ENCODE data around the gene MCM8. TPM values are rescaled to one million over a fixed set of nuclear protein-coding genes. Genes with fewer than 3 reads are reported as not detected.

The MCM8 gene
- polyA plus RNA-seq, 4 donors: 1.6 to 12.2 (median 4.2) TPM

DNA sequence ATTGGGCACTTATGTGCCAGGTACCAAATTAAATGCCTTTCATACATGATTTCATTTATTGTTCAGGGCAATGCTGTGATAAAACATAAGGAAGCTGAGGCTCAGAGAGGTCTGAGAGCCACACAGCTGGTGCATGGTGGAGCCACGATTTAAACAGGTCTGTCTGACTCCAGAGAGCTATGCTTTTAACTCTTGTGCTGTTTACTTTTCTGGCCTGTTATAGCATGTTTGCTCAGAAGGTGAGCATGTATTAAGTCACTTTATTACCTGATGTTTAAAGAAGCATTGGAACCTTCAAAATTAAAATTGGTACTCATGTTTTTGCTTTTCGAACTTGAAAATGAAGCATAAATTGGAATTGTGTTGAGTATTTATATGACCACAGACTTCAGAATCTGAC lies 26.8 kb downstream of the MCM8 start:
- Histone ChIP-seq H3K9me3 (ENCODE audit: control insufficient read depth in 2 of 2, insufficient read depth in 1 of 2, low read depth in 1 of 2, low read length in 1 of 2) (no peaks in the 10 kb centered on the region), H3K36me3 (ENCODE audit: control insufficient read depth in 3 of 3, insufficient read depth in 2 of 3, low read depth in 1 of 3, low read length in 3 of 3) (peaks cover 3 to 18% (median 3%) of the 10 kb centered on the region in 3 donors), H3K4me3 (ENCODE audit: low read depth in 1 of 3, low read length in 3 of 3) (no peak overlapping the region), H3K27ac (ENCODE audit: low read depth in 1 of 3, low read length in 2 of 3) (no peak overlapping the region), H3K4me1 (ENCODE audit: control insufficient read depth in 3 of 3, insufficient read depth in 2 of 3, low read depth in 1 of 3, low read length in 2 of 3) (peaks cover 0 to 40% (median 2%) of the 10 kb centered on the region in 3 donors), H3K27me3 (ENCODE audit: control insufficient read depth in 3 of 3, insufficient read depth in 3 of 3, low read length in 3 of 3) (no peaks in the 10 kb centered on the region)
- WGBS, 3 donors: 81 to 87% (median 86%) methylated on average over 2 of the region's 2 CpGs
- no peak for DNase-seq
- FAIRE-seq: no peak

DNA sequence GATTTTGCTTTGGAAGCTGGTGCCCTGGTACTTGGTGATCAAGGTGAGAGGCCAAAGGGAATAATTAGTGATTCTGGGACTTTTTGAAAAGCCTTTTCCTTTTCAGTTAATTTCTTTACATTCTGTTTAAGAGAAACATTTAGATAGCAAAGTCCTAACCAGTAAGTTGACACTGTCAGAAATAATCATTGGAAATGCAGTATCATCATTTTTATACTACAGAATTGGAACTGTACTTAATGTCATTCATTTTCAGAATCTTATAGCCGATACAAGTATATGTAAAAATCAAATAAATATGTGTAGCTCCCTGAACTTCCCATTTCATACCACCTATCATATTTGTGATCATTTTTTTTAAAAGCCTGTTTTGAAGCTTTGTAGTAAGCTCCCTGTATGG lies 27.5 kb downstream of the MCM8 start:
- 98 to 100% (median 98%) methylated on average over 1 of the region's 1 CpG for WGBS, 3 donors
- DNase-seq: no peak
- Histone ChIP-seq H3K4me1 (ENCODE audit: control insufficient read depth in 3 of 3, insufficient read depth in 2 of 3, low read depth in 1 of 3, low read length in 2 of 3) (peaks cover 0 to 33% (median 2%) of the 10 kb centered on the region in 3 donors), H3K4me3 (ENCODE audit: low read depth in 1 of 3, low read length in 3 of 3) (no peak overlapping the region), H3K27ac (ENCODE audit: low read depth in 1 of 3, low read length in 2 of 3) (no peak overlapping the region), H3K36me3 (ENCODE audit: control insufficient read depth in 3 of 3, insufficient read depth in 2 of 3, low read depth in 1 of 3, low read length in 3 of 3) (peaks cover 3 to 18% (median 3%) of the 10 kb centered on the region in 3 donors), H3K9me3 (ENCODE audit: control insufficient read depth in 2 of 2, insufficient read depth in 1 of 2, low read depth in 1 of 2, low read length in 1 of 2) (no peaks in the 10 kb centered on the region), H3K27me3 (ENCODE audit: control insufficient read depth in 3 of 3, insufficient read depth in 3 of 3, low read length in 3 of 3) (no peaks in the 10 kb centered on the region)
- no peak for FAIRE-seq

DNA sequence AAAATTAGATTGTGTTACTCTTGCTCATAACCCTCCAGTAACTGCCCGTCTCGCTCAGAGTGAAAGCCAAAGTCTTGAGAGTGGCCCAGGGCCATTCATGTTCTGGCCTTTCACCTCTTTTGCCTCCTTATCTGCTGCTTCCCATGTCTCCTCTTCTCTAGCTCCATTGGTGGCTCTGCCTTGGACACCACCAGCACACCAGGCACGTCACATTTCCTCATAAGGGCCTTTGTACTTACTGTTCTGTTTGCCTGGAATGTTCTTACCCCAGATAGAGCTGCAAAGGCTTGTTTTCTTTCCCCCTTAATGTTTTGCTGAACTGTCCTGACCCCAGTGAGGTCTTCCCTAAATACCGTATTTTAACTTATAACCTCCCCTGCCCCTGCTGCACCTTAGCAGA lies 29.3 kb downstream of the MCM8 start:
- H3K27me3 ChIP-seq (ENCODE audit: control insufficient read depth in 3 of 3, insufficient read depth in 3 of 3, low read length in 3 of 3): no peaks in the 10 kb centered on the region

DNA sequence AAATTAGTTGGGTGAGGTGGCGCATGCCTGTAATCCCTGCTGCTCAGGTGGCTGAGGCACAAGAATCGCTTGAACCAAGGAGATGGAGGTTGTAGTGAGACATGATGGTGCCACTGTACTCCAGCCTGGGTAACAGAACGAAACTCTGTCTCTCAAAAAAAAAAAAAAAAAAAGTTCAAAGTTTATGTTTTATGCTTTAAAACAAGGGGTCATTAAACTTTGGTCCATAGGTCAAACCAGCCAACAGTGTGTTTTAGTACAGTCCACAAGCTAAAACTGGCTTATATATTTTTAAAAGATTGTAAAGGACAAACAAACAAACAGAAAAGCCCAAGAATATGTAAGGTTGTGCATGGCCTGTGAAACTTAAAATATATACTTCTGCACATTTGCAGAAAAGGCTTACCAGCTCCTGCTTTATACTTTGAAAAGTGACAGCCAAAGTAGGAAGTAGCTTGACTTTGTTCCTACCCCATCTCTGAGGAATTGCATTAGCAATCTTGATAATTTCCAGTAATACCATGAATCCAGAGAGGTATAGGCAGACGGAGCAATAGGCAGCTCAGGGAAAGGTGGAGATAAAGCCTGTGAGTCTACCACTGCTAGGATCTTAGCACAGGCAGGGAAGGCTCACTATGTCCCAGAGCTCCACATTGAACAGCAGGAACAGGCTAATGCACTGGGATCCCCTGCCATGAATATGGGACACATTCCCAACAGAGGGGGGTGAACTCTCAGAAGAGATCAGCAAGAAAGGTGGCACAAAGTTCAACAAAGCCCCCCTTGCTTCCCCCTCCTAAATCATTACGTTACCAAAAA lies 30.5 kb downstream of the MCM8 start:
- 49 to 67% (median 63%) methylated on average over 5 of the region's 5 CpGs for WGBS, 3 donors

More for the DNA sequence above, 29.3 kb downstream of the MCM8 start:
- peaks cover 0 to 22% (median 2%) of the 10 kb centered on the region in 3 donors for H3K4me1 ChIP-seq (ENCODE audit: control insufficient read depth in 3 of 3, insufficient read depth in 2 of 3, low read depth in 1 of 3, low read length in 2 of 3)
- peaks cover 3 to 15% (median 3%) of the 10 kb centered on the region in 3 donors for H3K36me3 ChIP-seq (ENCODE audit: control insufficient read depth in 3 of 3, insufficient read depth in 2 of 3, low read depth in 1 of 3, low read length in 3 of 3)
- DNase-seq (peak; percentile 17 to 57), FAIRE-seq (no peak)
- WGBS, 3 donors: 88 to 97% (median 91%) methylated on average over 4 of the region's 4 CpGs
- no peaks in the 10 kb centered on the region for H3K9me3 ChIP-seq (ENCODE audit: control insufficient read depth in 2 of 2, insufficient read depth in 1 of 2, low read depth in 1 of 2, low read length in 1 of 2)
- H3K4me3 ChIP-seq (ENCODE audit: low read depth in 1 of 3, low read length in 3 of 3): no peak overlapping the region
- H3K27ac ChIP-seq (ENCODE audit: low read depth in 1 of 3, low read length in 2 of 3): peak overlapping the region in 1 of 3 donors; percentile 80

DNA sequence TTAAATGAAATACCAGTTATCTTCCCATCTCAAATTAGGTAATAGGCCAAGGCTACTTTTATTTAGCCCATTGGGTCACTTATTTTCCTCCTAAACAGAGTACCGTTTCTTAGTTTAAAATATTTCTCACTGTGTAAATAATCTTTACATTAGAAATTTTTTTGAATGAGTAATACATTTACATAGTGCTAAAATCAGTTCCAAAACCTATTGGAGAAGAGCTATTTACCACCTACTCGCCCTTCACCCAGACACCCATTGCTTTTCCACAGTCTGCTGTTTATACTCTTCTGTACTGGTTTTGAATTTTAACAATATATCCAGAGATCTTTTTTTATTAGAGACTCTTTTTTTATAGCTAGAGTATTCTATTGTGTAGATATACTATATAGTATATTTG lies 36.9 kb downstream of the MCM8 start:
- no peaks in the 10 kb centered on the region for H3K27me3 ChIP-seq (ENCODE audit: control insufficient read depth in 3 of 3, insufficient read depth in 3 of 3, low read length in 3 of 3)
- no peak overlapping the region for H3K27ac ChIP-seq (ENCODE audit: low read depth in 1 of 3, low read length in 2 of 3)
- WGBS, 3 donors: 93 to 98% (median 98%) methylated on average over 2 of the region's 2 CpGs
- H3K36me3 ChIP-seq (ENCODE audit: control insufficient read depth in 3 of 3, insufficient read depth in 2 of 3, low read depth in 1 of 3, low read length in 3 of 3): peaks cover 0 to 9% (median 4%) of the 10 kb centered on the region in 3 donors
- FAIRE-seq (no peak), DNase-seq (no peak)
- H3K4me1 ChIP-seq (ENCODE audit: control insufficient read depth in 3 of 3, insufficient read depth in 2 of 3, low read depth in 1 of 3, low read length in 2 of 3): peaks cover 0 to 3% (median 0%) of the 10 kb centered on the region in 3 donors
- H3K9me3 ChIP-seq (ENCODE audit: control insufficient read depth in 2 of 2, insufficient read depth in 1 of 2, low read depth in 1 of 2, low read length in 1 of 2): no peaks in the 10 kb centered on the region
- H3K4me3 ChIP-seq (ENCODE audit: low read depth in 1 of 3, low read length in 3 of 3): no peak overlapping the region

More for the DNA sequence above, 30.5 kb downstream of the MCM8 start:
- Histone ChIP-seq H3K4me1 (ENCODE audit: control insufficient read depth in 3 of 3, insufficient read depth in 2 of 3, low read depth in 1 of 3, low read length in 2 of 3) (peaks cover 0 to 22% (median 2%) of the 10 kb centered on the region in 3 donors), H3K27me3 (ENCODE audit: control insufficient read depth in 3 of 3, insufficient read depth in 3 of 3, low read length in 3 of 3) (no peaks in the 10 kb centered on the region), H3K27ac (ENCODE audit: low read depth in 1 of 3, low read length in 2 of 3) (peak overlapping the region in 2 of 3 donors; percentile 71 to 80), H3K4me3 (ENCODE audit: low read depth in 1 of 3, low read length in 3 of 3) (no peak overlapping the region), H3K36me3 (ENCODE audit: control insufficient read depth in 3 of 3, insufficient read depth in 2 of 3, low read depth in 1 of 3, low read length in 3 of 3) (peaks cover 3 to 12% (median 4%) of the 10 kb centered on the region in 3 donors), H3K9me3 (ENCODE audit: control insufficient read depth in 2 of 2, insufficient read depth in 1 of 2, low read depth in 1 of 2, low read length in 1 of 2) (no peaks in the 10 kb centered on the region)
- peak; percentile 55 to 75 for DNase-seq
- FAIRE-seq: no peak

DNA sequence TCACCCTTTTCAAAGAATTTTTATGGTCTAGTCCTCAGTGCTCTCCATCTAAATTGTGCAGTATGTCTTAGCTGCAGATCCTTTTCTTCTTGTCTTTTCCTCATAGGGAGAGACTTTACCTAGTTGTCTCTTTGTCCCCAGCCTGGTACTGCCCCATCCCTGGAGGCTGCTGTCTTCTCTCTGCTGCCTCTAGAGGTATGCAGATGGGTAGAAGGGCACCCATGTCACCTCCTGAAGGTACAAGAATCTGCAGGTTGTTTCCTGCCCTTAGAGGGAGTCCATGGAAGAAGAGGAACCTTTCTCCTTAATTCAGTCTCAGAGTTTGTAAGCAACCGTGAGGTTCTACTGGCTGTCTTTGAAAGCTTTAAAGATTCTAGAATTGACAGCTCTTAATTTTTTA lies 39.1 kb downstream of the MCM8 start:
- peaks cover 0 to 9% (median 4%) of the 10 kb centered on the region in 3 donors for H3K36me3 ChIP-seq (ENCODE audit: control insufficient read depth in 3 of 3, insufficient read depth in 2 of 3, low read depth in 1 of 3, low read length in 3 of 3)
- DNase-seq (no peak), FAIRE-seq (no peak)
- no peak overlapping the region for H3K4me3 ChIP-seq (ENCODE audit: low read depth in 1 of 3, low read length in 3 of 3)
- no peak overlapping the region for H3K27ac ChIP-seq (ENCODE audit: low read depth in 1 of 3, low read length in 2 of 3)
- H3K9me3 ChIP-seq (ENCODE audit: control insufficient read depth in 2 of 2, insufficient read depth in 1 of 2, low read depth in 1 of 2, low read length in 1 of 2): no peaks in the 10 kb centered on the region
- no peaks in the 10 kb centered on the region for H3K27me3 ChIP-seq (ENCODE audit: control insufficient read depth in 3 of 3, insufficient read depth in 3 of 3, low read length in 3 of 3)
- 88 to 100% (median 94%) methylated on average over 1 of the region's 1 CpG for WGBS, 3 donors
- H3K4me1 ChIP-seq (ENCODE audit: control insufficient read depth in 3 of 3, insufficient read depth in 2 of 3, low read depth in 1 of 3, low read length in 2 of 3): peaks cover 0 to 3% (median 0%) of the 10 kb centered on the region in 3 donors

DNA sequence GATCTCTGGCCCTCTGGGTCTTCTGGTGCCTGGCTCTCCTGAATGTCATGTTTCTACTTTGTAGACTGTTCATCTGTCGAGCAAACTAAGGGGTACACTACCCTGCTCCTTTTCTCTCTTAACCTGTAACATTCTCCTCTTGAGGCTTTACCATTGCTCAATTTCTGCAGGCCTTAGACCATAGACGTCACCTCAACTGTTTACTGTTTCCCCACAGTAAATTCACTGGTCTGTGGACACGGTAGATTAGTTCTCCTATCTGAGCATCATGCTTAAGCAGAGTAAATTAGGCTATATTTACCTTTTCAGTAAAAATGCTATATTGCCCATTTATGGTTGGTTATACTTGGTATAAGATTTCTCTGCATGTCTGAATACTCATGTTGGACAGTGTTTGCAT lies 40.5 kb downstream of the MCM8 start:
- H3K4me3 ChIP-seq (ENCODE audit: low read depth in 1 of 3, low read length in 3 of 3): no peak overlapping the region
- 88 to 95% (median 93%) methylated on average over 3 of the region's 3 CpGs for WGBS, 3 donors
- H3K27me3 ChIP-seq (ENCODE audit: control insufficient read depth in 3 of 3, insufficient read depth in 3 of 3, low read length in 3 of 3): no peaks in the 10 kb centered on the region
- no peak for DNase-seq
- no peak for FAIRE-seq
- peaks cover 0 to 3% (median 0%) of the 10 kb centered on the region in 3 donors for H3K4me1 ChIP-seq (ENCODE audit: control insufficient read depth in 3 of 3, insufficient read depth in 2 of 3, low read depth in 1 of 3, low read length in 2 of 3)
- H3K9me3 ChIP-seq (ENCODE audit: control insufficient read depth in 2 of 2, insufficient read depth in 1 of 2, low read depth in 1 of 2, low read length in 1 of 2): no peaks in the 10 kb centered on the region
- peaks cover 0 to 14% (median 4%) of the 10 kb centered on the region in 3 donors for H3K36me3 ChIP-seq (ENCODE audit: control insufficient read depth in 3 of 3, insufficient read depth in 2 of 3, low read depth in 1 of 3, low read length in 3 of 3)
- H3K27ac ChIP-seq (ENCODE audit: low read depth in 1 of 3, low read length in 2 of 3): peak overlapping the region in 1 of 3 donors; percentile 54

DNA sequence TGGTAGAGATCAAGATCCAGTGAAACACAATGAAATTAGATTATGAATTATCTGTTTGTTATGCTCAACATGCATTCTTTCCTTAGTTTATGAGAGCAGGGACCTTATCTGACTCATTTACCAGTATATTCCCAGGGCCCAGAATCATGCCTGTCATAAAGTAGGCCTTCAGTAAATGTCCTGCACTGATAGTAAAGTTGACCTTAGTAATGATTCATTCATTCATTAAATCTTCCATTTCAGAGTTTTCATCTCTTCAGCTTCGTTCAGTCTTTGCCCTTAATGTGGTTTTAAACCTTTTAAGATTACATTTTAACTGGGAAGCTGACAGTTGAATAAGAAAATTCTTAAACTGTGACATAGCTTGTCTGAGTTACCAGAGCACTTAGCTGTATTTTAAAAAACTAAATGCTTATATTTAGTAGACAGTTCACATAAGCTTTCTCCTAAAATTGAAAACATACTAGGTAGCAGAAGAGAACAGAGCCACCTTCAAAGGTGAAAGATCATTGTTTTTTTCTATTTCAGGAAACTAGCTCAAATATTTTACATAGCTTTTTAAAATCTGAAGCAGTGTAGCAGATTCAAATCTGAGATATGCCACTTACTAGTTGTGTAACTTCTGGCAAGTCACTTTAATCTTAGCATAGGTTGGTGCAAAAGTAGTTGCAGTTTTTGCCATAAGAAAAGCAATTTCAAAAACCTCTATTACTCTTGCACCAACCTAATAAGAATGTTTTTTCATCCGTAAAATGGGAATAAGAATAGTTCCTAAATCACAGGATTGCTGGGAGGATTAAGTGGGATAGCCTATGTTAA lies 41.4 kb downstream of the MCM8 start:
- Histone ChIP-seq H3K4me3 (ENCODE audit: low read depth in 1 of 3, low read length in 3 of 3) (no peak overlapping the region), H3K9me3 (ENCODE audit: control insufficient read depth in 2 of 2, insufficient read depth in 1 of 2, low read depth in 1 of 2, low read length in 1 of 2) (no peaks in the 10 kb centered on the region), H3K4me1 (ENCODE audit: control insufficient read depth in 3 of 3, insufficient read depth in 2 of 3, low read depth in 1 of 3, low read length in 2 of 3) (peaks cover 0 to 3% (median 0%) of the 10 kb centered on the region in 3 donors), H3K36me3 (ENCODE audit: control insufficient read depth in 3 of 3, insufficient read depth in 2 of 3, low read depth in 1 of 3, low read length in 3 of 3) (peaks cover 0 to 13% (median 4%) of the 10 kb centered on the region in 3 donors), H3K27ac (ENCODE audit: low read depth in 1 of 3, low read length in 2 of 3) (peak overlapping the region in 1 of 3 donors; percentile 54), H3K27me3 (ENCODE audit: control insufficient read depth in 3 of 3, insufficient read depth in 3 of 3, low read length in 3 of 3) (no peaks in the 10 kb centered on the region)
- DNase-seq (peak; percentile 28 to 71), FAIRE-seq (no peak)
- 27 to 55% (median 54%) methylated on average over 2 of the region's 2 CpGs for WGBS, 3 donors
